Measurements from ENCODE around the gene MICAL2. TPM values are rescaled to one million over a fixed set of nuclear protein-coding genes. Genes with fewer than 3 reads are reported as not detected.
A peak's percentile ranks its signal among the peaks of the same experiment; 100 is the strongest.

Gene MICAL2
- total RNA-seq, 1 experiment from 2014 or later = 69.9 TPM

DNA sequence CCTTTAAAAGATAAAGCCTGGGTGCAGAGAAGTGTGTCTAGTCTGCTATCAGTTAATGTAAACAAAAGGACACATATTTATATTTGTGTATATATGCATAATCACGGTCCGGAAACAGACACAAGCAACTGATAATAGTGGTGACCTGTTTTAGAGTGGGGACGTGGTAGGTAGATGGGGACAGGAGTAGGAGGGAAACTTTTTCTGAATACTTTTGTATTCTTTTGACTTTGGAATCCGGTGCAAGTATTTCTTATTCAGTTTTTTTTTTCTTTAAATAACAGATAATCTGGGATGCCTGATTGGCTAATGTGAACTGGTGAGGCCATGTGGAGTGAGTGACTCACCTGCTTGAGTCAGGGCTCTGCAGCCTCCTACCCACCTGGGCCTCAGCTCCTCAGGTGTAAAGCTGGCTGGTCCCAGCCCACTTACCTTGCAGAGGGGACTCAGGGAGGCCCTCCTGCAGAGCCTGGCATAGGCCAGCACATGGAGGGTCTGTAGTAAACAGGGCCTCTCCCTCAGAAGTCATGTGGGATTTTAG lies 15.3 kb downstream of the MICAL2 start:
- in situ Hi-C loops (cut with HindIII; ENCODE audit: low pct_unique_long_range_greater_than_20kb, low sequenced_read_pairs) = no loop called here
- DNase-seq (ENCODE audit: low read depth) = no peak

DNA sequence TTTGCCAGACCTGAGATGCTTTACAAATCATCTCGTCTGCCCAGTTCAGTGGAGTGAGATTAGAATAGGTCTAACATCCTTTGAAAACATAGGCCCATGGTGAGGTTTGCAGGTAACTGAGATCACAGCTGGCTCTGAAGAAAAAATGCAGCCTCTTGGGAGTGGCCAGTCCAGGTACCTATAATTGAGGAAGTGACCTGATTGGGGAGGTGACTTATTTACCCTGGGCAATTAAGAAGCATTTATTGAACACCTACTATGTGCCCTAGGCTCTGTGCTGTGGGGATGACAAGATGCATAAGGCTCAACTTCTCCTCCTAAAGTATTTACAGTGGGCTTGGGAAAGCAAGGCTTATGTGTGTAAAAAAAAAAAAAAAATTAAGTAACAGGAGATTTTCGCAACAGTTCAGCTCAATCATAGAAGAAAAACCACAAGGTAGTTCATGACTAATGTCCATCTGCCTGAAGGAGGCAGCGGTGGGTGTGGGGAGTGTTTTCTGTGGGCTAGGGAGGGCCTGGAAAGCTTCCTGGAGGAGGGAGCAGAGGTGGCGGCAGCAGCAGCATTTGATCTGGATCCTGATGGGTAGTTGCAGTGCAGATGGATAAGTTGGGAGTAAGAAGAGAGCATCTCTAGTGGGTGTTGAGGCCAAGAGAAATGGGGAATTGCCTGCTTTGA lies 16.1 kb downstream of the MICAL2 start:
- in situ Hi-C loops (cut with HindIII; ENCODE audit: low pct_unique_long_range_greater_than_20kb, low sequenced_read_pairs) = no loop called here
- no peak for DNase-seq (ENCODE audit: low read depth)

- DNase-seq (ENCODE audit: low read depth) = no peak
- in situ Hi-C loops (cut with HindIII; ENCODE audit: low pct_unique_long_range_greater_than_20kb, low sequenced_read_pairs) = no loop called here
Observed at GRCh38 chr11:12127206-12127898, 17.0 kb downstream of the MICAL2 start.

GRCh38 chr11:12128301-12128751 lies 17.9 kb downstream of the MICAL2 start:
- DNase-seq (ENCODE audit: low read depth) = no peak
- in situ Hi-C loops (cut with HindIII; ENCODE audit: low pct_unique_long_range_greater_than_20kb, low sequenced_read_pairs) = no loop called here

DNA sequence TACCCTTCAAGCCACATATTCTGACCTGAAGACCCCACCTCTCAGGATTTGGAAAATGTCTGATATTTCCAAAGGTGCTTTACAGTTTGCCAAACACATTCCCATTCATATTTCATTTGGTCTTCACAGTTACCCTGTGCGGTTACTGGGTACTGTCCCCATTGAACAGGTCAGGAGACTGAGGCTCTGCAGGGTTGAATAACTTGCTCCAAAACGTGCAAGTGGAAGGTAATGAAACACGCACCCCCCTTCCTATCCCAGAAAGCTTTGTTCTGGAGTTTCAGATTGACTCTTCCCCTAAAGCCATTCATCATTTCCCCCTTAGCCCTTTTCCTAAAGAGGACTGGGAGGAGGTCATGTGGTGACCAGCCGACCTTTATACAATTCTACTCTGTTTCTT lies 18.8 kb downstream of the MICAL2 start:
- DNase-seq (ENCODE audit: low read depth) = no peak
- in situ Hi-C loops (cut with HindIII; ENCODE audit: low pct_unique_long_range_greater_than_20kb, low sequenced_read_pairs) = no loop called here

DNA sequence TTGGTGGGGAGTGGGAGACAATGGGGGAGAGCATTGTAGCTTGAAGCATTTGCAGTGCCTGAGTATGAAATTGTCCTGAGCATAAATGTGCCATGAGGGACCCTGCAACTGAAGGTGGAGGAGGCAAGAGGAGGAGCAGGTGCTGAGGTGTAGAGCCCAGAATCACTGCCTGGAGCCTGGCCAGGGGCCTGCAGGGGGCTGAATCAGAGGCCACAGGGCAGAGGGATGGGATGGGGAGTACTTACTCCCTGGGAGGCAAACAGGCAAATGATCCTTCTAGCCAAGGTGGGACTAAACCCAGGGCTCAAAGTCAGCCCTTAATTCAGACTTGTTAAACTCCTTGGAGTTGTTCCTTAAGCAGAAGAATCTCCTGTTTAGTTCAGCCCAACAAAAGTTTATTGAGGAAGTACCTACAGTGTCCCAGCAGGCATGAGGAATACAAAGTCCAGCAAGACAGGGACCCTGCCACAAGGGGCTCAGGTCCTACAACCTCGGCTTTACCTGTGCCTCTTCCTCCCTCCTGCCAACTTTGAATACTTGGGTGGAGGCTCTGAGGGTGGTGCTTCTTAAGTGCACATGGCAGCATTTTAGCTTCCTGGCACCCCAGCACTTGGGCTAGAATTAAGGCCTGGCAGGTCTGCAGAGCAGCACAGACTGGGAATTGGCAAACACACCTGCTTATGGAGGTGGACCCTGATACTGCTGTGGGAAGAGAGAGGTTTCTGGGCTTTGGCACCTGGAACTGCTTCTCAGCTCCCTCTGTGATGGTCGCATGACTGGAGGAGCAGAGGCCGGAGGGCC lies 20.0 kb downstream of the MICAL2 start:
- in situ Hi-C loops (cut with HindIII; ENCODE audit: low pct_unique_long_range_greater_than_20kb, low sequenced_read_pairs) = no loop called here
- no peak for DNase-seq (ENCODE audit: low read depth)

DNA sequence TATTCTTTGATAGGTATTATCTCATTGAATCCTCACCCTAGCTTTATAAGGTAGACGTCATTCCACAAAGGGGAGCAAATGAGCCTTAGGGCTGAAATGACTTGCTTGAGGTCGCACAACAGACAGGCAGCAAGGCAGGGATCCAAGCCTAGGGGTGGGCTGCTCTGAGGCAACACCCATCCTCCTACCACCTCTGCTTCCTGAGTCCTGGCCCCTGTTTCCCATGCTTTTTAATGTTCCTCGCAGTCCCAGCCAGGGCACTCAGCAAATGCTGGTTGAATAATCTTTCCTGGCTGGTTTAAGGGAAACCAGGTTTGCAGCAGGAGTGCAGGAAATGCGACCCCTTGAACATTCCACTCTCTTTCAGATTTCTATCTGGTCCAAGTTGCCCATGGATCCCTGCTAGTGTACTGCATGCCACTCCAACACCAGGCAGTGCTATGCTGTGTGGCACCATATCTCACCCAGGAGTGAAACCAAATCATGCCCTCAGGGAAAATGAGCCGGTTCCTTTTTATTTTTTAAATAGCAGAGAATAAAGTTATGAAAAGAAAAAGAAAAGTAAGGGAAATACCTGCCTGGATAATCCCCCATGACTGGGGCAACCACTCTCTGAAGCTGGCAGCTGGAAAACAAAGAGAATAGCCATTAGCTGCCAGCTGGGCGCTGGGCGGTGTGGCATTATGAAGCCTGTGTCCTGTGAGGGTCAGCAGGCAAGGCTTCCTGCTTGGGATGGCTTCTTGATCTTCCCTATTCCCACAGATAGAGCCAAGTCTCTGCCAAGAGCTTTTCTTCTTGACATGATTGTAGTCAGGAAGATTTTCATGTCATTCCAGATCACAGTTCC lies 21.8 kb downstream of the MICAL2 start:
- no peak for DNase-seq (ENCODE audit: low read depth)
- in situ Hi-C loops (cut with HindIII; ENCODE audit: low pct_unique_long_range_greater_than_20kb, low sequenced_read_pairs) = no loop called here

- in situ Hi-C loops (cut with HindIII; ENCODE audit: low pct_unique_long_range_greater_than_20kb, low sequenced_read_pairs) = no loop called here
- no peak for DNase-seq (ENCODE audit: low read depth)
Observed at GRCh38 chr11:12132790-12133145, 22.4 kb downstream of the MICAL2 start.

DNA sequence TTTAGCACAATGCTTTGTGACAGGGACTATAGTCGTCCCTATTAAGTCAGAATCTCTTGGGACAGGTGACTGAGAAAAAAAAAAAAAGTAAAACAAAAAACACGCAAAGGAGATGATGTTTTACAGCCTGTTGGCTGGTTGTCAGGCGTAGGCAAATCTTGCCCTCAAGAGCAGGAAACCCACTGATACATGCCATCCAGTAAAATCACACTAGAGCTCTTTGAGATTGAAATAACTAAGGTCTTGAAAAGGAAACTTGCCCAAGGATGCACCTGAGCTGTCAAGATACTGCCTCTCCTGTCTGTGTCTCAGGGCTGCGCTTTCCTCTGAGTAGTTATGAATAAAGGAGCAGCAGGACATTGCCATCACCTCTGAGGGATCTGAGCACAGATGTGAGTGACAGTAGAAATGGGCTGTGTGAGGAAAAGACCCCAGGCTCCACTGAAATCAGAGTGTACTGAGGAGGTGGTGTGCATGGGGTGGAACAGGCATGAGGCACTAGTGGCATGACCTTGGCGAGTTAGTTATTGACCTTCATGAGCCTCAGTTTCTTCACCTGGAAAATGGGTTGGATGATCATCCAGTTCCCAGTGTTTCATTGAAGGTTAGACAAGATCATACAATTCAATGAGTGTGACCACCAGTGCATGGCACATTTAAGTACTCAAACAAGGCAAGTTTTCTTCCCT lies 23.3 kb downstream of the MICAL2 start:
- DNase-seq (ENCODE audit: low read depth) = no peak
- in situ Hi-C loops (cut with HindIII; ENCODE audit: low pct_unique_long_range_greater_than_20kb, low sequenced_read_pairs) = no loop called here

- DNase-seq (ENCODE audit: low read depth) = no peak
- in situ Hi-C loops (cut with HindIII; ENCODE audit: low pct_unique_long_range_greater_than_20kb, low sequenced_read_pairs) = no loop called here
Observed at GRCh38 chr11:12134236-12134585, 23.8 kb downstream of the MICAL2 start.

GRCh38 chr11:12135185-12135584 lies 24.8 kb downstream of the MICAL2 start:
- no peak for DNase-seq (ENCODE audit: low read depth)
- in situ Hi-C loops (cut with HindIII; ENCODE audit: low pct_unique_long_range_greater_than_20kb, low sequenced_read_pairs) = no loop called here

GRCh38 chr11:12137005-12137690 lies 26.8 kb downstream of the MICAL2 start:
- DNase-seq (ENCODE audit: low read depth) = no peak
- in situ Hi-C loops (cut with HindIII; ENCODE audit: low pct_unique_long_range_greater_than_20kb, low sequenced_read_pairs) = no loop called here

GRCh38 chr11:12137938-12138731 lies 27.7 kb downstream of the MICAL2 start:
- in situ Hi-C loops (cut with HindIII; ENCODE audit: low pct_unique_long_range_greater_than_20kb, low sequenced_read_pairs) = no loop called here
- DNase-seq (ENCODE audit: low read depth) = peak; percentile 68

GRCh38 chr11:12139144-12139881 lies 28.9 kb downstream of the MICAL2 start:
- in situ Hi-C loops (cut with HindIII; ENCODE audit: low pct_unique_long_range_greater_than_20kb, low sequenced_read_pairs) = no loop called here
- DNase-seq (ENCODE audit: low read depth) = no peak

GRCh38 chr11:12140186-12140793 lies 29.9 kb downstream of the MICAL2 start:
- in situ Hi-C loops (cut with HindIII; ENCODE audit: low pct_unique_long_range_greater_than_20kb, low sequenced_read_pairs) = no loop called here
- DNase-seq (ENCODE audit: low read depth) = no peak

Measured in Caki2 (cell line).